Common myeloid progenitor, CD34-positive (primary cell): Measurements from ENCODE around the gene SLC28A1.

Experiments
- CTCF ChIA-PET: fragments of 350-600 bp; sonication (Branson Sonifier 250); formaldehyde crosslinking; loops from one replicate; lab custom pipeline; 2021; ENCODE audit warnings: antibody characterized with exemption; lab: Charles Lee
- POLR2A ChIA-PET: fragments of 350-600 bp; sonication (Branson Sonifier 250); formaldehyde crosslinking; loops from one replicate; lab custom pipeline; 2021; ENCODE audit warnings: antibody characterized with exemption; lab: Charles Lee
- DNase-seq, 3 donors: peaks; one replicate each; pipeline versions ENCODE4 v3.0.0 to v3.0.0-alpha.2; 2013
- H3K27ac ChIP-seq, 2 experiments: 1 replicate in 1 of 2; 2 replicates in 1 of 2; pipeline ENCODE4 v1.7.0; 2013; ENCODE audit warnings: inconsistent platforms in 2 of 2, low read length in 2 of 2, mild to moderate bottlenecking in 2 of 2, low read depth in 1 of 2, moderate library complexity in 1 of 2; ENCODE audit not compliant: severe bottlenecking in 2 of 2, insufficient read depth in 1 of 2, poor library complexity in 1 of 2
- H3K27me3 ChIP-seq, 5 experiments: replicated peaks in 2 of 5; 1 replicate in 3 of 5; 2 replicates in 2 of 5; pipeline versions ENCODE4 v1.6.1 to v1.7.0; 2013; ENCODE audit warnings: low read length in 4 of 5, mild to moderate bottlenecking in 2 of 5, moderate library complexity in 2 of 5, inconsistent platforms in 1 of 5; ENCODE audit not compliant: insufficient read depth in 5 of 5, control insufficient read depth in 4 of 5
- H3K36me3 ChIP-seq, 4 experiments: 1 replicate in 2 of 4; 2 replicates in 2 of 4; pipeline versions ENCODE4 v1.6.1 to v1.7.0; 2013; ENCODE audit warnings: low read length in 3 of 4, control low read depth in 1 of 4, mild to moderate bottlenecking in 1 of 4; ENCODE audit not compliant: control insufficient read depth in 4 of 4, insufficient read depth in 4 of 4
- H3K4me1 ChIP-seq, 4 experiments: 1 replicate in 3 of 4; 2 replicates in 1 of 4; pipeline versions ENCODE4 v1.6.1 to v1.7.1; 2013; ENCODE audit warnings: low read length in 3 of 4, mild to moderate bottlenecking in 3 of 4, control low read depth in 1 of 4, inconsistent platforms in 1 of 4, moderate library complexity in 1 of 4; ENCODE audit not compliant: control insufficient read depth in 4 of 4, insufficient read depth in 4 of 4; ENCODE audit errors: control extremely low read depth in 1 of 4
- H3K4me3 ChIP-seq, 7 experiments: 1 replicate in 4 of 7; 2 replicates in 3 of 7; pipeline versions ENCODE4 v1.5.1 to v1.7.0; 2013; ENCODE audit warnings: mild to moderate bottlenecking in 7 of 7, low read length in 6 of 7, moderate library complexity in 6 of 7, inconsistent platforms in 2 of 7, low read depth in 2 of 7, control low read depth in 1 of 7; ENCODE audit not compliant: insufficient read depth in 4 of 7, control insufficient read depth in 1 of 7; ENCODE audit errors: extremely low read depth in 1 of 7
- H3K9me3 ChIP-seq, 5 experiments: 1 replicate in 4 of 5; 2 replicates in 1 of 5; pipeline versions ENCODE4 v1.6.1 to v1.7.1; 2013; ENCODE audit warnings: low read length in 4 of 5, mild to moderate bottlenecking in 2 of 5, inconsistent platforms in 1 of 5, low read depth in 1 of 5, moderate library complexity in 1 of 5; ENCODE audit not compliant: control insufficient read depth in 4 of 5, insufficient read depth in 2 of 5; ENCODE audit errors: control extremely low read depth in 1 of 5
- WGBS: methylation state at CpG from one replicate; pipeline ENCODE4 v1.1.5; 2013; ENCODE audit not compliant: insufficient coverage; 5-methylcytosine and 5-hydroxymethylcytosine counted together

The SLC28A1 gene

GRCh38 chr15:84861781-84862180, 22.7 kb upstream of the SLC28A1 start:
- POLR2A ChIA-PET, result interaction anchor here (0.7 kb wide), 1 partner anchor 285 kb away, joined by 3 read pairs; no protein-coding TSS in a partner anchor
- no peak for DNase-seq
- Histone ChIP-seq H3K4me1 (no peaks in the 10 kb centered on the region), H3K4me3 (no peak overlapping the region), H3K36me3 (no peaks in the 10 kb centered on the region), H3K27ac (no peak overlapping the region), H3K9me3 (no peaks in the 10 kb centered on the region), H3K27me3 (no peaks in the 10 kb centered on the region)
- WGBS, result 100% methylated on average over 1 of the region's 3 CpGs
- CTCF ChIA-PET, result interaction anchor here (1.2 kb wide), 1 partner anchor 13 kb away, joined by 4 read pairs; no protein-coding TSS in a partner anchor

GRCh38 chr15:84862214-84862975, 22.1 kb upstream of the SLC28A1 start:
- H3K4me1 ChIP-seq, result no peaks in the 10 kb centered on the region
- CTCF ChIA-PET, result interaction anchor here (1.2 kb wide), 1 partner anchor 12 kb away, joined by 4 read pairs; no protein-coding TSS in a partner anchor
- H3K27ac ChIP-seq, result no peak overlapping the region
- DNase-seq, result no peak
- POLR2A ChIA-PET, result interaction anchor here (0.7 kb wide), 1 partner anchor 286 kb away, joined by 3 read pairs; no protein-coding TSS in a partner anchor
- H3K4me3 ChIP-seq, result no peak overlapping the region
- no peaks in the 10 kb centered on the region for H3K9me3 ChIP-seq
- H3K36me3 ChIP-seq, result no peaks in the 10 kb centered on the region
- no peaks in the 10 kb centered on the region for H3K27me3 ChIP-seq
- 98% methylated on average over 14 of the region's 17 CpGs for WGBS

DNA sequence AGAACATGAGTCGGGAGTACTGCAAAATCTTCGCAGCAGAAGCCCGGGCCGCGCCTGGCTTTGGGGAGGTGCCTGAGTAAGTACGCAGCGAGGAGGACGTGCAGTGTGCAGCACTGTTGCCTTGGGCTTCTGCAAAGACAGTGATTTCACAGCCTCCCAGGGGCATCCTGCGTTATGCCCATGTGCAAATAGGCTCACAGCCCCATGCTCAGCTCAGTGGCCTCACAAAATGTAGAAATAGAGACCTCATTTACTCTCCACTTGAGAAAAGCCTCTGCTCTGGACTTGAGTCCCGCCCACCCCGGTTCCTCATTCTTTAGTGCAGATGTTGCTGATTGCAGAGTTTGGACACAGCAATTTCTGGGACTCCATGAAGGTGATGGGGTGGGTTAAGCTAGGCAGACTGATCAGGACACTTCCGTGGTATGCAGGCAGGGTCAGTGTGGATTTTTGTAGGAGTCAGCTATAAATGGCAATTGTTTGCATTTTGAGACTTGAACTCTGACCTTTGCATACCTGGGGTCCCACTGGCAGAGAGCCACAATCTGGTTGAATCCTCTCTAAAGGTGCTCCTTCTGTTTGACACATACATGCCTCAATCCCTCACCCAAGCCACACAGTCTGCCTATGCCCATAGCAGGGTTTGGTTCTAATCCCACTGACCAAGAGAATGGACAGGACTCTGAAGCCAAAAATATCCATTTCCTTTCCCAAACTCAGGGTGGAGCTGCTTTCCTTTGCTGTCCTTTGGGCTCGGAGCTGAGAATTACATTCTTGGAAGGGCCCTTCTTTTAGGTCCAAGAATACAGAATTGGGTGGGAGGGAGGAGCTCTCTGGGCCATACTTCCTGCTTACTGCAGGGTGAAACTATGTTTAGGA, 20.7 kb upstream of the SLC28A1 start:
- Histone ChIP-seq H3K27me3 (no peaks in the 10 kb centered on the region), H3K4me1 (no peaks in the 10 kb centered on the region), H3K27ac (no peak overlapping the region), H3K36me3 (no peaks in the 10 kb centered on the region), H3K9me3 (no peaks in the 10 kb centered on the region), H3K4me3 (no peak overlapping the region)
- DNase-seq, result no peak
- WGBS, result 96% methylated on average over 11 of the region's 13 CpGs
- CTCF ChIA-PET, result no interaction called here
- POLR2A ChIA-PET, result no interaction called here

DNA sequence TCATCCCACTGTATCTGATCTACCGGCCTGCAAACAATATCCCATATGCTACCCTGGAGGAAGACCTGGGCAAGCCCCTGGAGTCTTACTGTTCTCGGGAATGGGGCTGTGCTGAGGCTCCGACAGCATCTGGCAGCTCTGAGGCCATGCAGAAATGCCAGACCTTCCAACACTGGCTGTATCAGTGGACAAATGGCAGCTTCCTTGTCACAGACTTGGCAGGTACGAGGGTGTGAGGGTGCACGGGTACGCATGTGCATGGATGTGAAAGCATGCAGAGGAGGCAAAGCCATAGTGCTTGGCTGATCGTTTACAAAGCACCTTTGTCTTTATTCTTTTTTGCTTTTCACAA, 20.0 kb upstream of the SLC28A1 start:
- 100% methylated on average over 6 of the region's 7 CpGs for WGBS
- Histone ChIP-seq H3K36me3 (no peaks in the 10 kb centered on the region), H3K4me1 (no peaks in the 10 kb centered on the region), H3K4me3 (no peak overlapping the region), H3K27ac (no peak overlapping the region), H3K27me3 (no peaks in the 10 kb centered on the region), H3K9me3 (no peaks in the 10 kb centered on the region)
- ChIA-PET POLR2A (no interaction called here), CTCF (no interaction called here)
- DNase-seq, result no peak

DNA sequence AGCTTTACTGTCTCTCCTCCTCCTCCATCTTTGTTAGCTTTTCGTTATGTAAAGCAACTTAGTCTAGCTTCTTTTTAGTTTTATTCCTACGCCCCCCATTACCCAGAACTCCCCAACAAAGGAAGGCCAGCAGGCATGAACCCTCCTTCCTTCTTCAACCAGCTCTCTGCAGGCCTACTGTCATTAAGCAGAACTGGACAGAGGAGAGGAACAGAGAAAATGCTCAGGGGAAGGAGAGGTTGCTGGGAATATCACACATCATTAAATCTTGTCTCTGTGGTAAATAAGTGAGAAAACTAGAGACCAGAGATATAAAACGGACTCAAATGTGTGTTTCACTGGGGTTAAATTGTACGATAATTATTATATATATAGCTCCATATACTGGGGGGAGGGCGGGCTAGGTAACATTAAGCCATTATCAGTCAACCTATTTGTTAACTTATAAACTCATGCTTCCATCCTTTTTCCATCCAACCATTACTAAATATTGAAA, 19.3 kb upstream of the SLC28A1 start:
- WGBS, result no CpG with 5 or more reads among the region's 5 CpGs
- no peaks in the 10 kb centered on the region for H3K36me3 ChIP-seq
- ChIA-PET CTCF (interaction anchor here (0.5 to 1.2 kb wide), 3 partner anchors 10 to 235 kb away, joined by 3 read pairs; no protein-coding TSS in a partner anchor), POLR2A (no interaction called here)
- no peaks in the 10 kb centered on the region for H3K27me3 ChIP-seq
- no peaks in the 10 kb centered on the region for H3K9me3 ChIP-seq
- H3K27ac ChIP-seq, result no peak overlapping the region
- peaks cover 0 to 4% (median 0%) of the 10 kb centered on the region in 4 experiments for H3K4me1 ChIP-seq
- no peak overlapping the region for H3K4me3 ChIP-seq
- no peak for DNase-seq

DNA sequence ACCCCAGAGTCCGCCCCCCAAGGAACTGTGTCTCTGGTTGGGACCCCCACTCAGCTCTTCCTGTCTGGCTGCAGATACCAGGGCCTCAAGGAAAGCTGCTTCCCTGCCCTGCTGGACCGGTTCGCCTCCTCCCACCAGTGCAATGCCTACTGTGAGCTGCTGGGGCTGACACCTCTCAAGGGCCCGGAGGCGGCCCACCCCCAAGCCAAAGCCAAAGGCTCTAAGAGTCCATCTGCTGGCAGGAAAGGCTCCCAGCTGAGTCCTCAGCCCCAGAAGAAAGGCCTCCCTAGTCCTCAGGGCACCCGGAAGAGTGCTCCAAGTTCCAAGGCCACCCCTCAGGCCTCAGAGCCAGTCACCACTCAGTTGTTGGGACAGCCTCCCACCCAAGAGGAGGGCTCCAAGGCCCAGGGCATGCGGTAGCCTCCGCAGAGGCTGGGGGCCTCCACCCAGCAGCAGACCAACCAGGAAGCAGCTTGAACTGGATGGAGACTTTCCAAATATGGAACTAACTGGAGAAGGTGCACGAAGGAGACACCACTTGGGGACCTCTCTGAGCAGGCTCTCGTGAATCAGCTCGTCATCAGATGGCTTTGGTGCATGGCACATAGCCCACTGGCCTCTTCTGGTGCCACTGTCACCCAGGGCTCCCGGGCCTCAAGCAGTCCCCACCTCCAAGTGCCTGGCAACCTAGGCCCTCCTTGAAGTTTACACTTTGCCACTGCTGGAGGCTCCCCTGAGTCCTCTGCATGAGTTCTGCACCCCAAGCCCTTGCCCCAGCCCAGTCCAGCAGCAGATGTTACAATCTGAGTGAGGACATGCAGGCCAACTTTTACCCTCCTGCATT, 16.2 kb upstream of the SLC28A1 start:
- H3K4me1 ChIP-seq, result peaks cover 0 to 5% (median 0%) of the 10 kb centered on the region in 4 experiments
- CTCF ChIA-PET, result interaction anchor here (1.4 kb wide), 1 partner anchor 15 kb away, joined by 4 read pairs; no protein-coding TSS in a partner anchor
- POLR2A ChIA-PET, result no interaction called here
- 95% methylated on average over 12 of the region's 12 CpGs for WGBS
- no peak for DNase-seq
- no peak overlapping the region for H3K4me3 ChIP-seq
- no peaks in the 10 kb centered on the region for H3K9me3 ChIP-seq
- H3K27ac ChIP-seq, result no peak overlapping the region
- H3K36me3 ChIP-seq, result no peaks in the 10 kb centered on the region
- H3K27me3 ChIP-seq, result no peaks in the 10 kb centered on the region
